SK-N-SH treated with all-trans-retinoic acid at 6 μM for 48 hours (cell line): ENCODE data around the gene MRPL11.

Source experiments
- ATAC-seq: fragments of 200-7000 bp; cut with Tn5 transposase; 3 replicates; pipeline ENCODE4 v1.9.1; 2020; ENCODE audit warnings: mild to moderate bottlenecking, moderate library complexity
- ARNTL ChIP-seq: fragments of 450-650 bp; formaldehyde crosslinking; IDR thresholded peaks from 2 replicates; pipeline ENCODE4 v1.5.0; 2020; ENCODE audit warnings: low read depth, mild to moderate bottlenecking, moderate library complexity, borderline replicate concordance
- BACH2 ChIP-seq: fragments of 250-450 bp; sonication (Bioruptor Pico); IDR thresholded peaks from 2 replicates; pipeline ENCODE4 v1.9.0; 2021; ENCODE audit warnings: mild to moderate bottlenecking, borderline replicate concordance
- CSDC2 ChIP-seq: fragments of 250-450 bp; sonication (Bioruptor Pico); IDR thresholded peaks from 2 replicates; pipeline ENCODE4 v1.5.0; 2020; ENCODE audit warnings: mild to moderate bottlenecking, moderate library complexity
- ESRRG ChIP-seq: fragments of 250-450 bp; sonication (Bioruptor Pico); IDR thresholded peaks from 2 replicates; pipeline ENCODE4 v1.6.1; 2021; ENCODE audit warnings: mild to moderate bottlenecking
- GLIS3 ChIP-seq: fragments of 250-450 bp; sonication (Bioruptor Pico); IDR thresholded peaks from 2 replicates; pipeline ENCODE4 v1.5.0; 2020; ENCODE audit warnings: mild to moderate bottlenecking, moderate library complexity
- ISL1 ChIP-seq: fragments of 250-450 bp; sonication (Bioruptor Pico); IDR thresholded peaks from 2 replicates; pipeline ENCODE4 v2.1.2; 2022; ENCODE audit warnings: mild to moderate bottlenecking, moderate library complexity
- OSR1 ChIP-seq: fragments of 250-450 bp; sonication (Bioruptor Pico); IDR thresholded peaks from 2 replicates; pipeline ENCODE4 v1.8.0; 2022; ENCODE audit warnings: moderate library complexity, mild to moderate bottlenecking, inconsistent platforms
- RARB ChIP-seq: fragments of 250-450 bp; sonication (Bioruptor Pico); IDR thresholded peaks from 2 replicates; pipeline ENCODE4 v1.8.0; 2021; ENCODE audit warnings: mild to moderate bottlenecking, moderate library complexity
- TCF4 ChIP-seq: fragments of 250-450 bp; sonication (Bioruptor Pico); IDR thresholded peaks from 2 replicates; pipeline ENCODE4 v1.8.0; 2021; ENCODE audit warnings: mild to moderate bottlenecking, moderate library complexity, borderline replicate concordance
- TOX ChIP-seq: fragments of 250-450 bp; sonication (Bioruptor Pico); IDR thresholded peaks from 2 replicates; pipeline ENCODE4 v1.8.0; 2021; ENCODE audit warnings: mild to moderate bottlenecking, moderate library complexity, borderline replicate concordance
- ZFP3 ChIP-seq: fragments of 250-450 bp; sonication (Bioruptor Pico); IDR thresholded peaks from 2 replicates; pipeline ENCODE4 v1.5.0; 2020; ENCODE audit warnings: mild to moderate bottlenecking, moderate library complexity
- ZFP30 ChIP-seq: fragments of 450-650 bp; formaldehyde crosslinking; IDR thresholded peaks from 2 replicates; pipeline ENCODE4 v1.5.0; 2022; ENCODE audit warnings: mild to moderate bottlenecking, moderate library complexity
- ZNF565 ChIP-seq: fragments of 450-650 bp; formaldehyde crosslinking; conservative IDR thresholded peaks from 2 replicates; pipeline ENCODE4 v1.5.0; 2020; ENCODE audit warnings: low read depth, mild to moderate bottlenecking, moderate library complexity
- ZNF70 ChIP-seq: fragments of 450-650 bp; formaldehyde crosslinking; IDR thresholded peaks from 2 replicates; pipeline ENCODE4 v1.5.0; 2020; ENCODE audit warnings: mild to moderate bottlenecking, moderate library complexity
- ZNF8 ChIP-seq: fragments of 450-650 bp; formaldehyde crosslinking; IDR thresholded peaks from 2 replicates; pipeline ENCODE4 v1.5.0; 2020; ENCODE audit warnings: mild to moderate bottlenecking, moderate library complexity
- TF ChIP-seq, protein P1 (sequence below): fragments of 250-450 bp; sonication (Bioruptor Pico); IDR thresholded peaks from 2 replicates; pipeline ENCODE4 v1.5.1; 2020; ENCODE audit warnings: low read depth, mild to moderate bottlenecking, moderate library complexity
- TF ChIP-seq, protein P2 (sequence below): fragments of 250-450 bp; sonication (Bioruptor Pico); IDR thresholded peaks from 2 replicates; pipeline ENCODE4 v1.8.0; 2020; ENCODE audit warnings: mild to moderate bottlenecking, moderate library complexity, borderline replicate concordance
- TF ChIP-seq, protein P3 (sequence below): fragments of 250-450 bp; sonication (Bioruptor Pico); IDR thresholded peaks from 2 replicates; pipeline ENCODE4 v1.5.1; 2021; ENCODE audit warnings: mild to moderate bottlenecking, moderate library complexity
- TF ChIP-seq, protein P4 (sequence below): fragments of 250-450 bp; sonication (Bioruptor Pico); IDR thresholded peaks from 2 replicates; pipeline ENCODE4 v1.8.0; 2021; ENCODE audit warnings: low read depth, mild to moderate bottlenecking, moderate library complexity, borderline replicate concordance

MRPL11 gene

DNA sequence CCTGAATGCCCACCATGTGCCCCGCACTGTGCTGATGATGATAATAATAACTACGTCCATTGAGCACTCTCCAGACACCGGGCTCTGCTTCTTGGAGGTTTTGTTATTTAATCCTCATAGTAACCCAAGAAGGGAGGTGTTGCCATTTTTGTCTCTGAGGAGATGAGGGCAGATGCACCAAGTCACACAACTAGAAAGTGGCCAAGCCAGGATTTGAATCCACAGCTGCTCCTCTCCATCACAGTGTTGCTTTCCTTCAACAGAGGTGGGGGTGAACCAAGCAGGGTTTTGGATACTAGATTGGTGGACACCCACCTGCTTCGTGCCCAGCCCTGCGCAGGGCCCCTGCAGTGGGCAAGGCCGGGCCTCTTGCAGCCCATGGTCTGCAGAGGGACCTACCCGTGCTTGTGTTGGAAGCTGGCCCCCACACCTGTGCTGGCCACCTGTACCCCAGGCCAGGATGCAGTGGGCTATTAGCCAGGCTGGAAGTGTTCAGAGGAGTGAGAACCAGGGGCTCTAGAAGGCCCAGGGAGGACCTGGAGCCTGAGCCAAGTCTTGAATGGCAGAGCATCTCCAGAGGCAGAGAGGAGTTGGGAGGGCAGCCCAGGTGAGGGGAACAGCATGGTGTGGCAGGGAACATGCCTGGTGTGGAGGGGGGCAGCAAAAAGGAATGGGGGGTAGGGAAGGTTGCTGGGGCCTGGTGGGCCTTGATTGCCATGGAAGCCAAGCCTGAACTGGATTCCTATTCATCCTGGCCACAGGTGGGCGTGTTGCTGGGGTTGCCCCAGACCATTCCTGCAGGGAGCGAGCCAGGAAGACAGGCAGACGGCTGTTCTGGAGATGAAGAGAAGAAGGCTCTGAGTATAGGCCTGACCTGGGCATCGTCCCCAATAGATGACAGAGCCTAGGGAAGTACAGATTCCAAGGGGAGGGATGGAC lies 38.9 kb upstream of the MRPL11 start:
- TF ChIP-seq ZNF8 = no peak
- TF ChIP-seq, protein P1, sequence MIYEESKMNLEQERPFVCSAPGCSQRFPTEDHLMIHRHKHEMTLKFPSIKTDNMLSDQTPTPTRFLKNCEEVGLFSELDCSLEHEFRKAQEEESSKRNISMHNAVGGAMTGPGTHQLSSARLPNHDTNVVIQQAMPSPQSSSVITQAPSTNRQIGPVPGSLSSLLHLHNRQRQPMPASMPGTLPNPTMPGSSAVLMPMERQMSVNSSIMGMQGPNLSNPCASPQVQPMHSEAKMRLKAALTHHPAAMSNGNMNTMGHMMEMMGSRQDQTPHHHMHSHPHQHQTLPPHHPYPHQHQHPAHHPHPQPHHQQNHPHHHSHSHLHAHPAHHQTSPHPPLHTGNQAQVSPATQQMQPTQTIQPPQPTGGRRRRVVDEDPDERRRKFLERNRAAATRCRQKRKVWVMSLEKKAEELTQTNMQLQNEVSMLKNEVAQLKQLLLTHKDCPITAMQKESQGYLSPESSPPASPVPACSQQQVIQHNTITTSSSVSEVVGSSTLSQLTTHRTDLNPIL (CRISPR knock-in tag) = no peak
- TF ChIP-seq, protein P2, sequence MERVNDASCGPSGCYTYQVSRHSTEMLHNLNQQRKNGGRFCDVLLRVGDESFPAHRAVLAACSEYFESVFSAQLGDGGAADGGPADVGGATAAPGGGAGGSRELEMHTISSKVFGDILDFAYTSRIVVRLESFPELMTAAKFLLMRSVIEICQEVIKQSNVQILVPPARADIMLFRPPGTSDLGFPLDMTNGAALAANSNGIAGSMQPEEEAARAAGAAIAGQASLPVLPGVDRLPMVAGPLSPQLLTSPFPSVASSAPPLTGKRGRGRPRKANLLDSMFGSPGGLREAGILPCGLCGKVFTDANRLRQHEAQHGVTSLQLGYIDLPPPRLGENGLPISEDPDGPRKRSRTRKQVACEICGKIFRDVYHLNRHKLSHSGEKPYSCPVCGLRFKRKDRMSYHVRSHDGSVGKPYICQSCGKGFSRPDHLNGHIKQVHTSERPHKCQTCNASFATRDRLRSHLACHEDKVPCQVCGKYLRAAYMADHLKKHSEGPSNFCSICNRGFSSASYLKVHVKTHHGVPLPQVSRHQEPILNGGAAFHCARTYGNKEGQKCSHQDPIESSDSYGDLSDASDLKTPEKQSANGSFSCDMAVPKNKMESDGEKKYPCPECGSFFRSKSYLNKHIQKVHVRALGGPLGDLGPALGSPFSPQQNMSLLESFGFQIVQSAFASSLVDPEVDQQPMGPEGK (CRISPR knock-in tag) = no peak
- TF ChIP-seq, protein P3, sequence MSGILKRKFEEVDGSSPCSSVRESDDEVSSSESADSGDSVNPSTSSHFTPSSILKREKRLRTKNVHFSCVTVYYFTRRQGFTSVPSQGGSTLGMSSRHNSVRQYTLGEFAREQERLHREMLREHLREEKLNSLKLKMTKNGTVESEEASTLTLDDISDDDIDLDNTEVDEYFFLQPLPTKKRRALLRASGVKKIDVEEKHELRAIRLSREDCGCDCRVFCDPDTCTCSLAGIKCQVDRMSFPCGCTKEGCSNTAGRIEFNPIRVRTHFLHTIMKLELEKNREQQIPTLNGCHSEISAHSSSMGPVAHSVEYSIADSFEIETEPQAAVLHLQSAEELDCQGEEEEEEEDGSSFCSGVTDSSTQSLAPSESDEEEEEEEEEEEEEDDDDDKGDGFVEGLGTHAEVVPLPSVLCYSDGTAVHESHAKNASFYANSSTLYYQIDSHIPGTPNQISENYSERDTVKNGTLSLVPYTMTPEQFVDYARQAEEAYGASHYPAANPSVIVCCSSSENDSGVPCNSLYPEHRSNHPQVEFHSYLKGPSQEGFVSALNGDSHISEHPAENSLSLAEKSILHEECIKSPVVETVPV (CRISPR knock-in tag) = no peak
- no peak for TF ChIP-seq ZNF565 (CRISPR knock-in tag)
- TF ChIP-seq, protein P4, sequence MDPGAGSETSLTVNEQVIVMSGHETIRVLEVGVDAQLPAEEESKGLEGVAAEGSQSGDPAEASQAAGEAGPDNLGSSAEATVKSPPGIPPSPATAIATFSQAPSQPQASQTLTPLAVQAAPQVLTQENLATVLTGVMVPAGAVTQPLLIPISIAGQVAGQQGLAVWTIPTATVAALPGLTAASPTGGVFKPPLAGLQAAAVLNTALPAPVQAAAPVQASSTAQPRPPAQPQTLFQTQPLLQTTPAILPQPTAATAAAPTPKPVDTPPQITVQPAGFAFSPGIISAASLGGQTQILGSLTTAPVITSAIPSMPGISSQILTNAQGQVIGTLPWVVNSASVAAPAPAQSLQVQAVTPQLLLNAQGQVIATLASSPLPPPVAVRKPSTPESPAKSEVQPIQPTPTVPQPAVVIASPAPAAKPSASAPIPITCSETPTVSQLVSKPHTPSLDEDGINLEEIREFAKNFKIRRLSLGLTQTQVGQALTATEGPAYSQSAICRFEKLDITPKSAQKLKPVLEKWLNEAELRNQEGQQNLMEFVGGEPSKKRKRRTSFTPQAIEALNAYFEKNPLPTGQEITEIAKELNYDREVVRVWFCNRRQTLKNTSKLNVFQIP = no peak
- TF ChIP-seq BACH2 (CRISPR knock-in tag) = no peak
- TF ChIP-seq ARNTL (CRISPR knock-in tag) = no peak
- no peak for TF ChIP-seq ISL1 (CRISPR knock-in tag)
- no peak for TF ChIP-seq ESRRG (CRISPR knock-in tag)
- TF ChIP-seq RARB = no peak
- no peak for TF ChIP-seq ZFP30 (CRISPR knock-in tag)
- no peak for TF ChIP-seq GLIS3 (CRISPR knock-in tag)
- TF ChIP-seq OSR1 = no peak
- TF ChIP-seq TCF4 = no peak
- no peak for TF ChIP-seq CSDC2 (CRISPR knock-in tag)
- no peak for TF ChIP-seq TOX (CRISPR knock-in tag)
- ATAC-seq = no peak

DNA sequence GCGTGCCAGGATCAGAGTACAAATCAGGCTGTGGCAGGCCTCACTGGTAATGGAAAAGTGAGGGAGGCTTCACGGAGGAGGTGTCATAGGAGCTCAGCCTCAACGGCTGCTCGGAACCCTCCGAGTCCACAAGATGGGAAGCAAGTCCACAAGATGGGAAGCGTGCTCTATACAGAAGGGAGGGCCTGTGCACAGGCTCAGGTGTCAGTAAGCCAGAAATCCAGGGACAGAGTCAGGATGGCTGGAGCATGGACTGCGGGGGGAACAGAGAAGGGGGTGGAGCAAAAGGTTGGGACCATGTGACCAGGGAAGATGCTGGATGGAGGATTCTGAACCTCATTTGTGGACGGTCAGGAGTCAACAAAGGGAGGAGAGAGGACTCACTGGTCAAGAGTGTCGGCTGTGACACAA lies 38.2 kb upstream of the MRPL11 start:
- no peak for ATAC-seq
- TF ChIP-seq, protein P2 (CRISPR knock-in tag) = no peak
- no peak for TF ChIP-seq ARNTL (CRISPR knock-in tag)
- no peak for TF ChIP-seq ZFP3 (CRISPR knock-in tag)
- TF ChIP-seq ZNF70 (CRISPR knock-in tag) = no peak
- TF ChIP-seq ZFP30 (CRISPR knock-in tag) = no peak
- TF ChIP-seq RARB = no peak
- no peak for TF ChIP-seq CSDC2 (CRISPR knock-in tag)
- TF ChIP-seq ZNF565 (CRISPR knock-in tag) = no peak
- TF ChIP-seq ISL1 (CRISPR knock-in tag) = no peak
- TF ChIP-seq, protein P3 (CRISPR knock-in tag) = no peak
- TF ChIP-seq, all 23 proteins: peak for 0
